HFFc6 (cell line): Measurements from ENCODE around the gene IFIT1. TPM values are rescaled to one million over a fixed set of nuclear protein-coding genes. Genes with fewer than 3 reads are reported as not detected.

ENCODE experiments used
- DNase-seq: peaks from one replicate; pipeline ENCODE4 v3.0.0-alpha.2; 2018
- H3K27ac Mint-ChIP-seq: 2 replicates; pipeline ENCODE4 v1.8.0; 2020; ENCODE audit warnings: mild to moderate bottlenecking, mixed read lengths
- H3K27me3 Mint-ChIP-seq: 2 replicates; pipeline ENCODE4 v1.8.0; 2021; ENCODE audit warnings: mild to moderate bottlenecking, moderate library complexity, mixed read lengths; ENCODE audit not compliant: insufficient read depth
- H3K36me3 Mint-ChIP-seq: 2 replicates; pipeline ENCODE4 v1.8.0; 2021; ENCODE audit warnings: low read depth, mixed read lengths
- H3K4me1 Mint-ChIP-seq: 2 replicates; pipeline ENCODE4 v1.8.0; 2020; ENCODE audit warnings: low read depth, mixed read lengths
- H3K4me3 Mint-ChIP-seq: 2 replicates; pipeline ENCODE4 v1.8.0; 2020; ENCODE audit warnings: mild to moderate bottlenecking, moderate library complexity, mixed read lengths
- H3K9me3 Mint-ChIP-seq: 2 replicates; pipeline ENCODE4 v1.8.0; 2020; ENCODE audit warnings: mild to moderate bottlenecking, mixed read lengths
- CTCF ChIP-seq: fragments of 200-600 bp; sonication (generic); IDR thresholded peaks from 2 replicates; pipeline ENCODE4 v1.5.0; 2021; ENCODE audit warnings: antibody characterized with exemption, mild to moderate bottlenecking
- total RNA-seq, 6 experiments: library from RNA; stranded (reverse); fragmentation: NEBNext Ultra II Directional; extraction: Animal tissue kit (Norgen Biotek cat#: 25700); gene quantifications; 2 replicates in 1 of 6; 3 replicates in 5 of 6; pipeline ENCODE4 v1.2.3, GENCODE V29; 2021

The IFIT1 gene
- total RNA-seq, 6 experiments from 2014 or later = 35.7 to 52.5 (median 49.1) TPM

- peaks cover 9% of the 10 kb centered on the region for H3K36me3 Mint-ChIP-seq
These were observed 41.0 kb upstream of the IFIT1 start for GRCh38 chr10:89351412-89351779.

GRCh38 chr10:89351780-89352597 is 40.4 kb upstream of the IFIT1 start:
- Mint-ChIP-seq H3K4me1 (peaks cover 81% of the 10 kb centered on the region), H3K36me3 (peaks cover 9% of the 10 kb centered on the region), H3K27ac (peak overlapping the region; percentile 99), H3K27me3 (no peaks in the 10 kb centered on the region; the same call in 1 of the 2 replicates), H3K9me3 (no peaks in the 10 kb centered on the region; the same call in 1 of the 2 replicates), H3K4me3 (peak overlapping the region; percentile 85)
- DNase-seq = peak; percentile 99
- TF ChIP-seq CTCF = no peak

More at GRCh38 chr10:89351412-89351779, 41.0 kb upstream of the IFIT1 start:
- H3K4me1 Mint-ChIP-seq = peaks cover 81% of the 10 kb centered on the region
- H3K27ac Mint-ChIP-seq = peak overlapping the region; percentile 99
- H3K4me3 Mint-ChIP-seq = peak overlapping the region; percentile 85
- no peaks in the 10 kb centered on the region; the same call in 1 of the 2 replicates for H3K27me3 Mint-ChIP-seq
- no peaks in the 10 kb centered on the region; the same call in 1 of the 2 replicates for H3K9me3 Mint-ChIP-seq
- peak; percentile 30 for DNase-seq
- no peak for TF ChIP-seq CTCF

- DNase-seq = no peak
- Mint-ChIP-seq H3K36me3 (peaks cover 9% of the 10 kb centered on the region), H3K4me3 (peak overlapping the region; percentile 85), H3K27me3 (no peaks in the 10 kb centered on the region; the same call in 1 of the 2 replicates), H3K4me1 (peaks cover 87% of the 10 kb centered on the region), H3K27ac (peak overlapping the region; percentile 99), H3K9me3 (no peaks in the 10 kb centered on the region; the same call in 1 of the 2 replicates)
- TF ChIP-seq CTCF = no peak
These were observed 39.6 kb upstream of the IFIT1 start for GRCh38 chr10:89352802-89353201.

- peak overlapping the region; percentile 59 for H3K27ac Mint-ChIP-seq
- DNase-seq = peak; percentile 76
- H3K9me3 Mint-ChIP-seq = no peaks in the 10 kb centered on the region; the same call in 1 of the 2 replicates
- H3K27me3 Mint-ChIP-seq = no peaks in the 10 kb centered on the region; the same call in 1 of the 2 replicates
- peaks cover 84% of the 10 kb centered on the region for H3K4me1 Mint-ChIP-seq
- peaks cover 9% of the 10 kb centered on the region for H3K36me3 Mint-ChIP-seq
- TF ChIP-seq CTCF = no peak
- no peak overlapping the region for H3K4me3 Mint-ChIP-seq
These were observed 37.0 kb upstream of the IFIT1 start for GRCh38 chr10:89355394-89355931.

- peaks cover 9% of the 10 kb centered on the region for H3K36me3 Mint-ChIP-seq
These were observed 35.3 kb upstream of the IFIT1 start for GRCh38 chr10:89357096-89357495.

More at GRCh38 chr10:89357096-89357495, 35.3 kb upstream of the IFIT1 start:
- Mint-ChIP-seq H3K4me1 (peaks cover 72% of the 10 kb centered on the region), H3K27me3 (no peaks in the 10 kb centered on the region), H3K4me3 (no peak overlapping the region), H3K27ac (peak overlapping the region; percentile 43; the same call in 1 of the 2 replicates), H3K9me3 (no peaks in the 10 kb centered on the region; the same call in 1 of the 2 replicates)
- no peak for DNase-seq
- TF ChIP-seq CTCF = no peak
